Measurements from ENCODE around the gene FBLN2.
"Not testable (repeated sequence)": the region's sequence is repeated elsewhere in the genome, so short reads cannot be mapped to it uniquely, and the experiment has no call there.

Gene FBLN2

GRCh38 chr3:13548696-13549622 is at the start of gene FBLN2:
Gene FBLN2, plus strand, starts transcription at chr3:13549125. Its CDS starts 21,231 bp downstream, at chr3:13570356.
- no peak for DNase-seq (ENCODE audit: low read depth in 2 of 2)

- DNase-seq (ENCODE audit: low read depth in 2 of 2): not testable (repeated sequence)
Measured at GRCh38 chr3:13499246-13499645, 49.7 kb upstream of the FBLN2 start.

GRCh38 chr3:13500133-13500885 is 48.6 kb upstream of the FBLN2 start:
- no peak for DNase-seq (ENCODE audit: low read depth in 2 of 2)

GRCh38 chr3:13501056-13501455 is 47.9 kb upstream of the FBLN2 start:
- no peak for DNase-seq (ENCODE audit: low read depth in 2 of 2)

- DNase-seq (ENCODE audit: low read depth in 2 of 2): no peak
Measured at GRCh38 chr3:13501521-13501920, 47.4 kb upstream of the FBLN2 start.

GRCh38 chr3:13501958-13502790 is 46.8 kb upstream of the FBLN2 start:
- DNase-seq (ENCODE audit: low read depth in 2 of 2): no peak

- no peak for DNase-seq (ENCODE audit: low read depth in 2 of 2)
Measured at GRCh38 chr3:13502791-13503060, 46.2 kb upstream of the FBLN2 start.

GRCh38 chr3:13504161-13504831 is 44.6 kb upstream of the FBLN2 start:
- no peak for DNase-seq (ENCODE audit: low read depth in 2 of 2)

- no peak for DNase-seq (ENCODE audit: low read depth in 2 of 2)
Measured at GRCh38 chr3:13505147-13506130, 43.5 kb upstream of the FBLN2 start.

- no peak for DNase-seq (ENCODE audit: low read depth in 2 of 2)
Measured at GRCh38 chr3:13506239-13506638, 42.7 kb upstream of the FBLN2 start.

GRCh38 chr3:13506680-13507079 is 42.2 kb upstream of the FBLN2 start:
- DNase-seq (ENCODE audit: low read depth in 2 of 2): no peak

GRCh38 chr3:13507247-13507569 is 41.7 kb upstream of the FBLN2 start:
- DNase-seq (ENCODE audit: low read depth in 2 of 2): no peak

GRCh38 chr3:13507570-13508339 is 41.2 kb upstream of the FBLN2 start:
- no peak for DNase-seq (ENCODE audit: low read depth in 2 of 2)

GRCh38 chr3:13508496-13508895 is 40.4 kb upstream of the FBLN2 start:
- no peak for DNase-seq (ENCODE audit: low read depth in 2 of 2)

GRCh38 chr3:13509059-13509815 is 39.7 kb upstream of the FBLN2 start:
- no peak for DNase-seq (ENCODE audit: low read depth in 2 of 2)

GRCh38 chr3:13509816-13510192 is 39.1 kb upstream of the FBLN2 start:
- no peak for DNase-seq (ENCODE audit: low read depth in 2 of 2)

GRCh38 chr3:13512451-13512850 is 36.5 kb upstream of the FBLN2 start:
- no peak for DNase-seq (ENCODE audit: low read depth in 2 of 2)

- DNase-seq (ENCODE audit: low read depth in 2 of 2): no peak
Measured at GRCh38 chr3:13513051-13513912, 35.6 kb upstream of the FBLN2 start.

Data from stimulated activated CD4-positive, alpha-beta T cell treated with anti-CD3 and anti-CD28 coated beads, Interleukin-1b, Interleukin-23, amount 100 ng/mL, for 1 hour (primary cell).